Activated T-helper 1 cell treated with Interleukin-2 at 50 U/mL for 16 hours (primary cell): ENCODE measurements around the gene OAS1.

Experiments
- DNase-seq: peaks from one replicate; pipeline ENCODE4 v3.0.0-alpha.2; 2020; ENCODE audit warnings: low read depth

Gene OAS1

GRCh38 chr12:112906712-112907414, at the start of gene OAS1:
OAS1 (plus strand) TSS chr12:112906962; CDS start chr12:112907040, 78 bp downstream.
- DNase-seq: no peak

- DNase-seq: no peak
Measured at GRCh38 chr12:112859291-112859690, 47.5 kb upstream of the OAS1 start.

GRCh38 chr12:112860181-112860580, 46.6 kb upstream of the OAS1 start:
- no peak for DNase-seq

GRCh38 chr12:112861284-112861683, 45.5 kb upstream of the OAS1 start:
- no peak for DNase-seq

- no peak for DNase-seq
Measured at GRCh38 chr12:112862636-112863290, 44.0 kb upstream of the OAS1 start.

- DNase-seq: no peak
Measured at GRCh38 chr12:112868459-112869041, 38.2 kb upstream of the OAS1 start.

- no peak for DNase-seq
Measured at GRCh38 chr12:112869091-112869490, 37.7 kb upstream of the OAS1 start.

- no peak for DNase-seq
Measured at GRCh38 chr12:112869778-112870177, 37.0 kb upstream of the OAS1 start.

GRCh38 chr12:112870267-112870980, 36.3 kb upstream of the OAS1 start:
- no peak for DNase-seq

- DNase-seq: no peak
Measured at GRCh38 chr12:112875608-112876007, 31.2 kb upstream of the OAS1 start.

- no peak for DNase-seq
Measured at GRCh38 chr12:112876506-112876905, 30.3 kb upstream of the OAS1 start.

GRCh38 chr12:112877006-112877405, 29.8 kb upstream of the OAS1 start:
- no peak for DNase-seq

GRCh38 chr12:112878488-112878887, 28.3 kb upstream of the OAS1 start:
- no peak for DNase-seq

- DNase-seq: no peak
Measured at GRCh38 chr12:112879191-112879705, 27.5 kb upstream of the OAS1 start.

- DNase-seq: no peak
Measured at GRCh38 chr12:112881602-112882001, 25.2 kb upstream of the OAS1 start.

GRCh38 chr12:112885236-112885635, 21.5 kb upstream of the OAS1 start:
- DNase-seq: no peak

GRCh38 chr12:112887550-112887949, 19.2 kb upstream of the OAS1 start:
- no peak for DNase-seq

- DNase-seq: no peak
Measured at GRCh38 chr12:112891093-112892024, 15.4 kb upstream of the OAS1 start.

GRCh38 chr12:112892856-112893255, 13.9 kb upstream of the OAS1 start:
- no peak for DNase-seq

- no peak for DNase-seq
Measured at GRCh38 chr12:112894128-112894527, 12.6 kb upstream of the OAS1 start.

- no peak for DNase-seq
Measured at GRCh38 chr12:112898380-112898779, 8.4 kb upstream of the OAS1 start.
